Naive thymus-derived CD8-positive, alpha-beta T cell (primary cell): ENCODE results near the gene PNLIPRP3. TPM values are rescaled to one million over a fixed set of nuclear protein-coding genes. Genes with fewer than 3 reads are reported as not detected.
A peak's percentile ranks its signal among the peaks of the same experiment; 100 is the strongest.

Experiments
- ATAC-seq, 2 donors: fragments of 150-1000 bp; cut with Tn5 transposase in 1 of 2; sonication (Bioruptor Pico), chemical (Tn5 transposase) in 1 of 2; 1 replicate in 1 of 2; 2 replicates in 1 of 2; pipeline ENCODE4 v1.10.0; 2021; ENCODE audit warnings: mild to moderate bottlenecking in 2 of 2, moderate library complexity in 2 of 2
- POLR2A ChIA-PET: fragments of 350-600 bp; sonication (Branson Sonifier 250); formaldehyde crosslinking; loops from one replicate; lab custom pipeline; 2021; ENCODE audit warnings: antibody characterized with exemption; lab: Charles Lee
- DNase-seq, 10 donors: peaks; one replicate each; pipeline versions ENCODE4 v3.0.0 to v3.0.0-alpha.2; 2020 to 2022
- H3K27ac Mint-ChIP-seq, 10 donors: one replicate each; pipeline ENCODE4 v1.8.0; 2020 to 2022; ENCODE audit warnings: mild to moderate bottlenecking in 10 of 10, mixed read lengths in 10 of 10, moderate library complexity in 4 of 10, inconsistent platforms in 1 of 10
- H3K27me3 Mint-ChIP-seq, 5 donors: one replicate each; pipeline ENCODE4 v1.8.0; 2021 to 2022; ENCODE audit warnings: mixed read lengths in 5 of 5
- H3K36me3 Mint-ChIP-seq, 3 donors: one replicate each; pipeline ENCODE4 v1.8.0; 2020 to 2022; ENCODE audit warnings: mixed read lengths in 3 of 3, mild to moderate bottlenecking in 2 of 3, inconsistent platforms in 1 of 3
- H3K4me1 Mint-ChIP-seq, 4 donors: one replicate each; pipeline ENCODE4 v1.8.0; 2021 to 2022; ENCODE audit warnings: mixed read lengths in 4 of 4
- H3K4me3 Mint-ChIP-seq, 10 donors: one replicate each; pipeline ENCODE4 v1.8.0; 2020 to 2022; ENCODE audit warnings: mild to moderate bottlenecking in 10 of 10, mixed read lengths in 10 of 10, moderate library complexity in 6 of 10, inconsistent platforms in 1 of 10
- H3K9me3 Mint-ChIP-seq, 9 donors: one replicate each; pipeline ENCODE4 v1.8.0; 2020 to 2022; ENCODE audit warnings: mixed read lengths in 9 of 9, mild to moderate bottlenecking in 3 of 9, inconsistent platforms in 1 of 9, moderate library complexity in 1 of 9
- polyA plus RNA-seq, 3 donors: library from polyadenylated mRNA; unstranded; fragments of 300-500 nt; fragmentation: Illumina TruSeq; gene quantifications; one replicate each; pipeline ENCODE4 v1.2.3, GENCODE V29; 2021
- total RNA-seq, 8 experiments: library from RNA in 2 of 8; stranded (reverse) in 2 of 8; gene quantifications; one replicate each; pipeline ENCODE4 v1.2.3 and lab custom pipeline; 2021 to 2026

Gene PNLIPRP3
- total and polyA plus RNA-seq, 5 experiments from 2014 or later = not detected

GRCh38 chr10:116418389-116418788, 9.3 kb upstream of the PNLIPRP3 start:
- POLR2A ChIA-PET = no interaction called here
- H3K27me3 Mint-ChIP-seq = peaks cover 2 to 11% (median 10%) of the 10 kb centered on the region in 5 donors
- no peaks in the 10 kb centered on the region for H3K36me3 Mint-ChIP-seq
- ATAC-seq (no peak), DNase-seq (no peak)
- H3K9me3 Mint-ChIP-seq = peaks cover 0 to 2% (median 0%) of the 10 kb centered on the region in 9 donors
- H3K4me1 Mint-ChIP-seq = no peaks in the 10 kb centered on the region
- no peak overlapping the region for H3K27ac Mint-ChIP-seq
- H3K4me3 Mint-ChIP-seq = no peak overlapping the region

- peaks cover 5 to 20% (median 13%) of the 10 kb centered on the region in 5 donors for H3K27me3 Mint-ChIP-seq
- no peaks in the 10 kb centered on the region for H3K36me3 Mint-ChIP-seq
- POLR2A ChIA-PET = no interaction called here
- H3K4me1 Mint-ChIP-seq = no peaks in the 10 kb centered on the region
- ATAC-seq (no peak), DNase-seq (no peak)
- no peak overlapping the region for H3K4me3 Mint-ChIP-seq
- H3K9me3 Mint-ChIP-seq = peaks cover 0 to 2% (median 0%) of the 10 kb centered on the region in 9 donors
- H3K27ac Mint-ChIP-seq = no peak overlapping the region
Observed at GRCh38 chr10:116421815-116422214, 5.8 kb upstream of the PNLIPRP3 start.

DNA sequence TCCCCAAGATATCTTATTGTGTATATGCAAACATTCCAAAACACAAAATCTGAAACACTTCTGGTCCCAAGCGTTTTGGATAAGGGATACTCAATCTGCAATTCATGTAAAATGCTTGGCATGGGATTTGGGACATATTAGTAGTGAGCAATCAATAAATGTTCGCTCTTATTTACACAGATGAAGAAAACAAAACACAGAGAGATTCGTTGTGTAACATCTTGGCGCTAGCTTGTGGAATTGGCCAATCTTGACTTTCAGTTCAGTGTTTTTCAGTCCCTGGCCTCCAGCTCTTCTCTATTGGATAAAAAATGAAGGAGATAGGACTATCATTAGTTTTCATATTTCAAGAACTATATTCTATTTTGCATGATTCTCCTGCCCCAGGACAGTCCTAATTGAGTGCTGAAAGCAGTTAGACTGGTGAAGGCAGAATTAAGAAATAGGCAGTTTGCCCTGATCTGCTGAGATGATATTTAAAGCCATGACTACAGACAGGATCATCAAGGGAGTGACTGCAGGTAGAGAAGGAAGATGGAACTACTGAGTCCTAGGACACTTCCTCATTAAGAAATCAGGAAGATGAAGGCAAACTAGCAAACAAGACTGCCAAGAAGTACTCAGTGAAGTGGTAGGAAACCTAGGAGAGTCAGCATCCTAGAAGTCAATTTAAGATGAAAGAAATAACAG, 1.8 kb downstream of the PNLIPRP3 start:
- H3K27ac Mint-ChIP-seq = no peak overlapping the region
- H3K4me3 Mint-ChIP-seq = no peak overlapping the region
- peaks cover 0 to 7% (median 0%) of the 10 kb centered on the region in 9 donors for H3K9me3 Mint-ChIP-seq
- H3K27me3 Mint-ChIP-seq = peaks cover 0 to 12% (median 3%) of the 10 kb centered on the region in 5 donors
- DNase-seq (no peak), ATAC-seq (no peak)
- H3K4me1 Mint-ChIP-seq = no peaks in the 10 kb centered on the region
- peaks cover 0 to 5% (median 0%) of the 10 kb centered on the region in 3 donors for H3K36me3 Mint-ChIP-seq
- POLR2A ChIA-PET = no interaction called here

GRCh38 chr10:116430288-116430687, 2.6 kb downstream of the PNLIPRP3 start:
- no peak for DNase-seq
- H3K27ac Mint-ChIP-seq = no peak overlapping the region
- H3K9me3 Mint-ChIP-seq = peaks cover 0 to 7% (median 0%) of the 10 kb centered on the region in 9 donors
- H3K36me3 Mint-ChIP-seq = peaks cover 0 to 5% (median 0%) of the 10 kb centered on the region in 3 donors
- H3K4me1 Mint-ChIP-seq = no peaks in the 10 kb centered on the region
- H3K4me3 Mint-ChIP-seq = no peak overlapping the region
- POLR2A ChIA-PET = no interaction called here
- H3K27me3 Mint-ChIP-seq = peaks cover 0 to 8% (median 3%) of the 10 kb centered on the region in 5 donors
- no peak for ATAC-seq

GRCh38 chr10:116431598-116431997, 4.0 kb downstream of the PNLIPRP3 start:
- ATAC-seq (no peak), DNase-seq (no peak)
- H3K4me1 Mint-ChIP-seq = no peaks in the 10 kb centered on the region
- H3K36me3 Mint-ChIP-seq = peaks cover 0 to 5% (median 0%) of the 10 kb centered on the region in 3 donors
- H3K9me3 Mint-ChIP-seq = peaks cover 0 to 7% (median 0%) of the 10 kb centered on the region in 9 donors
- H3K4me3 Mint-ChIP-seq = no peak overlapping the region
- POLR2A ChIA-PET = no interaction called here
- H3K27me3 Mint-ChIP-seq = no peaks in the 10 kb centered on the region
- no peak overlapping the region for H3K27ac Mint-ChIP-seq

- ATAC-seq (peak in 1 of 2 donors; percentile 58), DNase-seq (peak in 1 of 10 donors; percentile 10)
- peak overlapping the region in 2 of 10 donors; percentile 2 to 5 for H3K4me3 Mint-ChIP-seq
- peaks cover 7 to 19% (median 11%) of the 10 kb centered on the region in 4 donors for H3K4me1 Mint-ChIP-seq
- POLR2A ChIA-PET = no interaction called here
- H3K27ac Mint-ChIP-seq = no peak overlapping the region
- H3K9me3 Mint-ChIP-seq = peaks cover 0 to 7% (median 0%) of the 10 kb centered on the region in 9 donors
- peaks cover 0 to 5% (median 0%) of the 10 kb centered on the region in 3 donors for H3K36me3 Mint-ChIP-seq
- peaks cover 0 to 3% (median 0%) of the 10 kb centered on the region in 5 donors for H3K27me3 Mint-ChIP-seq
Observed at GRCh38 chr10:116437076-116437692, 9.5 kb downstream of the PNLIPRP3 start.

GRCh38 chr10:116440330-116441030, 12.8 kb downstream of the PNLIPRP3 start:
- Mint-ChIP-seq H3K36me3 (no peaks in the 10 kb centered on the region), H3K27ac (no peak overlapping the region), H3K4me1 (peaks cover 7 to 19% (median 11%) of the 10 kb centered on the region in 4 donors), H3K4me3 (no peak overlapping the region), H3K9me3 (no peaks in the 10 kb centered on the region), H3K27me3 (peaks cover under 1 to 19% (median 4%) of the 10 kb centered on the region in 5 donors)
- POLR2A ChIA-PET = no interaction called here
- ATAC-seq (no peak), DNase-seq (no peak)

- Mint-ChIP-seq H3K36me3 (no peaks in the 10 kb centered on the region), H3K4me1 (no peaks in the 10 kb centered on the region), H3K27ac (no peak overlapping the region), H3K9me3 (peaks cover 0 to 2% (median 0%) of the 10 kb centered on the region in 9 donors), H3K27me3 (peaks cover 1 to 26% (median 6%) of the 10 kb centered on the region in 5 donors), H3K4me3 (no peak overlapping the region)
- POLR2A ChIA-PET = no interaction called here
- ATAC-seq = no peak
- DNase-seq = peak in 2 of 10 donors; percentile 0 to 8
Observed at GRCh38 chr10:116444527-116445142, 17.0 kb downstream of the PNLIPRP3 start.

DNA sequence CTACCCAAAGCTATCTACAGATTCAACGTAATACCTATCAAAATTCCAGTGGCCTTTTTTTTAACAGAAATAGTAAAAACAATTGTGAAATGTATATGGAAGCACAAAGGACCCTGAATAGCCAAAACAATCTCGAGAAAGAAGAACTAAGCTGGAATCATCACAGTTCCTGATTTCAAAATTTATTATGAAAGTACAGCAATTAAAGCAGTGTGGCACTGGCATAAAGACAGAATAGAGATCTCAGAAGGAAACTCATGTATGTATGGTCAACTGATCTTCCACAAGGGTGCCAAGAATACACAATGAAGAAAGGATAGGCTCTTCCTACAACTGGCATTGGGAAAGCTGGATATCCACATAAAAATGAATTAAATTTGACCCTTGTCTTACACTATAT, 23.2 kb downstream of the PNLIPRP3 start:
- ATAC-seq (no peak), DNase-seq (no peak)
- Mint-ChIP-seq H3K36me3 (no peaks in the 10 kb centered on the region), H3K4me1 (no peaks in the 10 kb centered on the region), H3K9me3 (peaks cover 0 to 18% (median 6%) of the 10 kb centered on the region in 9 donors), H3K27ac (no peak overlapping the region), H3K4me3 (no peak overlapping the region), H3K27me3 (peaks cover 0 to 6% (median 2%) of the 10 kb centered on the region in 5 donors)
- POLR2A ChIA-PET = no interaction called here

- H3K4me3 Mint-ChIP-seq = no peak overlapping the region
- no peak for ATAC-seq
- H3K4me1 Mint-ChIP-seq = no peaks in the 10 kb centered on the region
- POLR2A ChIA-PET = no interaction called here
- H3K27ac Mint-ChIP-seq = no peak overlapping the region
- H3K36me3 Mint-ChIP-seq = no peaks in the 10 kb centered on the region
- peaks cover 0 to 12% (median 3%) of the 10 kb centered on the region in 5 donors for H3K27me3 Mint-ChIP-seq
- peaks cover 0 to 18% (median 7%) of the 10 kb centered on the region in 9 donors for H3K9me3 Mint-ChIP-seq
- no peak for DNase-seq
Observed at GRCh38 chr10:116451711-116452337, 24.2 kb downstream of the PNLIPRP3 start.

- Mint-ChIP-seq H3K36me3 (no peaks in the 10 kb centered on the region), H3K27ac (no peak overlapping the region), H3K27me3 (peaks cover 0 to 17% (median 5%) of the 10 kb centered on the region in 5 donors), H3K4me3 (no peak overlapping the region), H3K9me3 (peaks cover 0 to 18% (median 7%) of the 10 kb centered on the region in 9 donors), H3K4me1 (no peaks in the 10 kb centered on the region)
- ATAC-seq (no peak), DNase-seq (no peak)
- POLR2A ChIA-PET = no interaction called here
Observed at GRCh38 chr10:116452338-116452720, 24.7 kb downstream of the PNLIPRP3 start.

DNA sequence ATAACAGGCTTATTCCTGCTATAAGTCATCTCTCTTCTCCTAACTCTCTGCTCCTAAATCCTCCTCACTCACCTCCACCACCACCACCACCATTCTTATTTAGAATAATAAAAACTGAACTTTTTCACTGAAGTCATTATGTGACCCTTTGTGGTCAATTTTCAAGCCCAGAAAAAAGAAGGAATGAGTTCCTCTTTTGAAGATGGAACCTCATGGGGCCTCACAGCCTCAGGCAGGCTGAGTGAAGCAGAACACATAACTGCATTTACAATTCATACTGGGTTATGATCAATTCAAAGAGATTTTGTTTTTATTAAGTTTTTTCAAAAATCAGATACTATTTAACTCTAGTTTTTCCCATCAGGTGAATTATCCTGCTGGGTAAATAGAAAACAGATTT, 29.8 kb downstream of the PNLIPRP3 start:
- no peak overlapping the region for H3K27ac Mint-ChIP-seq
- peaks cover 0 to 6% (median 2%) of the 10 kb centered on the region in 9 donors for H3K9me3 Mint-ChIP-seq
- DNase-seq (no peak), ATAC-seq (no peak)
- POLR2A ChIA-PET = no interaction called here
- no peak overlapping the region for H3K4me3 Mint-ChIP-seq
- H3K4me1 Mint-ChIP-seq = no peaks in the 10 kb centered on the region
- H3K27me3 Mint-ChIP-seq = peaks cover 1 to 35% (median 15%) of the 10 kb centered on the region in 5 donors
- no peaks in the 10 kb centered on the region for H3K36me3 Mint-ChIP-seq
